Posterior cingulate gyrus (tissue), 11 donors: ENCODE results near the gene CPA1.

Experiments used
- DNase-seq, 10 donors: peaks; one replicate each; pipeline versions ENCODE4 v3.0.0 to v3.0.0-alpha.2; 2020 to 2021; ENCODE audit warnings: mixed read lengths in 3 of 10
- intact Hi-C: fragments of 100-400 bp; cut with DNase I; formaldehyde crosslinking; loops from one replicate; pipeline ENCODE4 v1.15.1; 2023

Gene CPA1

GRCh38 chr7:130393101-130393561 lies 12.8 kb downstream of the CPA1 start:
- peak in 1 of 10 donors; percentile 63 for DNase-seq
- intact Hi-C loops = no loop called here

GRCh38 chr7:130393841-130394411 lies 13.6 kb downstream of the CPA1 start:
- intact Hi-C loops = no loop called here
- no peak for DNase-seq

- intact Hi-C loops = no loop called here
- DNase-seq = no peak
Measured at GRCh38 chr7:130394421-130395195, 14.3 kb downstream of the CPA1 start.

- intact Hi-C loops = no loop called here
Measured at GRCh38 chr7:130395421-130395820, 15.1 kb downstream of the CPA1 start.

GRCh38 chr7:130396109-130396508 lies 15.8 kb downstream of the CPA1 start:
- DNase-seq = no peak
- intact Hi-C loops = no loop called here

More at GRCh38 chr7:130395421-130395820, 15.1 kb downstream of the CPA1 start:
- DNase-seq = no peak

- intact Hi-C loops = no loop called here
- no peak for DNase-seq
Measured at GRCh38 chr7:130397051-130397757, 16.9 kb downstream of the CPA1 start.

- no peak for DNase-seq
- intact Hi-C loops = no loop called here
Measured at GRCh38 chr7:130397758-130398073, 17.4 kb downstream of the CPA1 start.

GRCh38 chr7:130398526-130399090 lies 18.3 kb downstream of the CPA1 start:
- DNase-seq = no peak
- intact Hi-C loops = no loop called here

GRCh38 chr7:130400120-130400572 lies 19.9 kb downstream of the CPA1 start:
- no peak for DNase-seq

GRCh38 chr7:130401101-130401500 lies 20.8 kb downstream of the CPA1 start:
- DNase-seq = no peak
- intact Hi-C loops = no loop called here

More at GRCh38 chr7:130400120-130400572, 19.9 kb downstream of the CPA1 start:
- intact Hi-C loops = no loop called here

GRCh38 chr7:130401578-130401977 lies 21.3 kb downstream of the CPA1 start:
- no peak for DNase-seq
- intact Hi-C loops = no loop called here

GRCh38 chr7:130405003-130405402 lies 24.7 kb downstream of the CPA1 start:
- intact Hi-C loops = no loop called here
- no peak for DNase-seq

- intact Hi-C loops = no loop called here
- no peak for DNase-seq
Measured at GRCh38 chr7:130409067-130409711, 28.9 kb downstream of the CPA1 start.

GRCh38 chr7:130409712-130410072 lies 29.4 kb downstream of the CPA1 start:
- DNase-seq = no peak
- intact Hi-C loops = no loop called here

- intact Hi-C loops = no loop called here
Measured at GRCh38 chr7:130410868-130411541, 30.7 kb downstream of the CPA1 start.

GRCh38 chr7:130413201-130413600 lies 32.9 kb downstream of the CPA1 start:
- intact Hi-C loops = no loop called here
- no peak for DNase-seq

More at GRCh38 chr7:130410868-130411541, 30.7 kb downstream of the CPA1 start:
- no peak for DNase-seq

GRCh38 chr7:130415006-130415405 lies 34.7 kb downstream of the CPA1 start:
- intact Hi-C loops = no loop called here
- no peak for DNase-seq

- DNase-seq = no peak
- intact Hi-C loops = no loop called here
Measured at GRCh38 chr7:130417213-130417612, 36.9 kb downstream of the CPA1 start.

GRCh38 chr7:130418306-130418705 lies 38.0 kb downstream of the CPA1 start:
- intact Hi-C loops = no loop called here

GRCh38 chr7:130419658-130420057 lies 39.4 kb downstream of the CPA1 start:
- DNase-seq = no peak
- intact Hi-C loops = no loop called here

More at GRCh38 chr7:130418306-130418705, 38.0 kb downstream of the CPA1 start:
- no peak for DNase-seq
